Activated CD4-positive, alpha-beta T cell treated with anti-CD3 and anti-CD28 coated beads, Interleukin-2, amount 50 U/mL, for 24 hours (primary cell): Measurements from ENCODE around the gene SCN1A.
A peak's percentile ranks its signal among the peaks of the same experiment; 100 is the strongest.
"Not testable (repeated sequence)": the region's sequence is repeated elsewhere in the genome, so short reads cannot be mapped to it uniquely, and the experiment has no call there.

Experiments
- DNase-seq, 2 donors: peaks; one replicate each; pipeline ENCODE4 v3.0.0-alpha.2; 2020; ENCODE audit warnings: low read depth in 1 of 2, low spot score in 1 of 2

Gene SCN1A

DNA sequence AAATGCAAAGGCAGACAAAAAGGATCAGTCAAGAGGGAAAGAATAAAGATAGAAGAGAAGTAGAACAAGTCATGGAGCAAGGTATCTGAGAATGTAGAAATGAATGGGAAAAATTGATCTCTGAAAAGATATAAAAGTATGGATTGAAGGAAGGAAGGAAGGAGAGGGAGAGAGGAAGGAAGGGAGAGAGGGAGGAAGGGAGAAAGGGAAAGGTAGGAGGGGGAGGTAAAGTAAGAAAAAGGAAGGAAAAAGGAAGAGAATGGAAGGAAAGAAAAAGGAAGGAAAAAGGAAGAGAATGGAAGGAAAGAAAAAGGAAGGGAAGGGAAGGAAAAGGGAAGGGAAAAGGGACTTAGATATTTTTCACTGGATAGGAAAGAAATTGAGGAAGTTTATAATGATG, 142.7 kb downstream of the SCN1A start:
- no peak for DNase-seq

DNA sequence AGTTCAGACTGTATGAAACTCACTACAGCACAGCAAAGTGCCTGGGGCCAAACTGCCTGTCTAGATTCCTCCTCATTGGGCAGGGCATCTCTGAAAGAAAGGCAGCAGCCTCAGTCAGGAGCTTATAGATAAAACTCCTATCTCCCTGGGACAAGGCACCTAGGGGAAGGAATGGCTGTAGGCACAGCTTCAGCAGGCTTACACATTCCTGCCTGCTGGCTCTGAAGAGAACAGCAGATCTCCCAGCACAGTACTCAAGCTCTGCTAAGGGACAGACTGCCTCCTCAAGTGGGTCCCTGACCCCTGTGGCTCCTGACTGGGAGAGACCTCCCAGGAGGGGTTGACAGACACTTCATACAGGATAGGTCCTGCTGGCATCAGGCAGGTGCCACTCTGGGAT, 155.7 kb downstream of the SCN1A start:
- DNase-seq, result not testable (repeated sequence)

DNA sequence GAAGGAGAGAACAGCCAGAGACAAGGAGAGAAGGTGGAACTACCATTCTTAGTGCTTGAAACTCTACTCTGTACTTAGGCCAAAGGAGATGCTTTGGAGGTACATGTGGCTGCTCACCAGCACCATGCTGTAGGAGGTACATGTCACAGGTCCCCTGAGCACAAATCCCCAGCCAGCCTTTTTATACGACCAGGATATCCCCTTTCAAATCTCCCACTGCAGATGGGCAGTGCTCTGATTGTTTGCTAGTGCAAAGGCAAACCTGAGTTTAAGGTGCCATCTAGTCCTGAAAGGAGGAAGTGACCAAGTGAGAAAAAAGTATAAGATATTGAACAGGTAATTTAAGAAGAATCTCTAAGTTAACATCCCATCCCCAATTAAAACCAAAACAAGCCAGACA, 157.2 kb downstream of the SCN1A start:
- no peak for DNase-seq

DNA sequence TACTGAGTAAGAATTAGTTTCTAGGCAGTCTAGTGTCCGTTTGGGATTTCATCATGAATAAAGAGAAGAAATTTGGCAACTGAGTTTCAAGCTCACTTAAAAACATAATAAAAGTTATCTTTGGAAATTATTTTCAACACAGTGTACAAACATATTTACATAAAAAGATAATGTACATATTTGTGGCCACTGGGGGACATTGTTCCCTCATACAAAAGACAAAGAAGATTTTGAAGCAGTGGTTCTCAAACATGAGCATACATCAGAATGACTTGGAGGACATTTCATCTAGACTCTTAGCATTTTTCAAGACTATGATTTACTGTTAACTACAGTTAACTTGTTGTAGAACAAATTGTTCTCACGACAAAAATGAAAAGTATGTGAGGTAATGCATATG, 158.6 kb downstream of the SCN1A start:
- DNase-seq, result no peak

DNA sequence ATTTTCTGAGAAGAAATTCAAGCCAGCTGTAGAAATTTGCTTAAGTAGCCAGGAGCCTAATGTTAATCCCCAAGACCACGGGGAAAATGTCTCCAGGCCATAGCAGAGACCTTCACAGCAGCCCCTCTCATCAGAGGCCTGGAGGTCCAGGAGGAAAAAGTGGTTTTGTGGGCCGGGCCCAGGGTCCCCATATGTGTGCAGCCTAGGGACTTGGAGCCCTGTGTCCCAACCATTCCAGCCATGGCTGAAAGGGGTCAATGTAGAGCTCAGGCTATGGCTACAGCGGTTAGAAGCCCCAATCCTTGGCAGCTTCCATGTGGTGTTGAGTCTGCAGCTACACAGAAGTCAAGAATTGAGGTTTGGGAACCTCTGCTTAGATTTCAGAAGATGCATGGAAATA, 160.1 kb downstream of the SCN1A start:
- no peak for DNase-seq

DNA sequence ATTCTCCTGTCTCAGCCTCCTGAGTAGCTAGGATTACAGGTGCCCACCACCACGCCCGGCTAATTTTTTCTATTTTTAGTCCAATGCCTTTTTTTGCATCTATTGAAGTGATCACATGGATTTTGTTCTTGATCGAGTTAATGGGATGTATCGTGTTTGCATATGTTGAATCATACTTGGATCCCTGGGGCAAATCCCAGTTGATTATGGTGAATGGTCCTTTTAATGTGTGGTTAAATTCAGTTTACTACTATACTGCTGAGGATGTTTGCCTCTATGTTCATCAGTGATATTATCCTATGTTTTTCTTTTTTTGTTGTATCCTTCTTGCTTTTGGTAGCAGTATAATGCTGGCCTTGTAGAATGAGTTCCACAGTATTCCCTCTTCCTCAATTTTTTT, 166.0 kb downstream of the SCN1A start:
- no peak for DNase-seq

DNA sequence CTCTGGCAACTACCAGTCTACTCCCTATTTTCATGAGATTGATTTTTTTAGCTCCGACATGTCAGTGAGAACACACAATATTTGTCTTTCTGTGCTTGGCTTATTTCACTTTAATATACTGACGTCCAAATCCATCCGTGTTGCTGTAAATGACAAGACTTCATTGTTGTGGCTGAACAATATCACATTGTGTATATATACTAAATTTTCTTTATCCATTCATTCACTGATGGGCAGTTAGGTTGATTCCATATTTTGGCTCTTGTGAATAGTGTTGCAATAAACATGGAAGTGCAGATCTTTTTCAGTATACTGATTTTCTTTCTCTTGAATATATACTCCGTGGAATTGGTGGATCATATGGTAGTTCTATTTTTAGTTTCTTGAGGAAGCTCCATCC, 168.4 kb downstream of the SCN1A start:
- no peak for DNase-seq

DNA sequence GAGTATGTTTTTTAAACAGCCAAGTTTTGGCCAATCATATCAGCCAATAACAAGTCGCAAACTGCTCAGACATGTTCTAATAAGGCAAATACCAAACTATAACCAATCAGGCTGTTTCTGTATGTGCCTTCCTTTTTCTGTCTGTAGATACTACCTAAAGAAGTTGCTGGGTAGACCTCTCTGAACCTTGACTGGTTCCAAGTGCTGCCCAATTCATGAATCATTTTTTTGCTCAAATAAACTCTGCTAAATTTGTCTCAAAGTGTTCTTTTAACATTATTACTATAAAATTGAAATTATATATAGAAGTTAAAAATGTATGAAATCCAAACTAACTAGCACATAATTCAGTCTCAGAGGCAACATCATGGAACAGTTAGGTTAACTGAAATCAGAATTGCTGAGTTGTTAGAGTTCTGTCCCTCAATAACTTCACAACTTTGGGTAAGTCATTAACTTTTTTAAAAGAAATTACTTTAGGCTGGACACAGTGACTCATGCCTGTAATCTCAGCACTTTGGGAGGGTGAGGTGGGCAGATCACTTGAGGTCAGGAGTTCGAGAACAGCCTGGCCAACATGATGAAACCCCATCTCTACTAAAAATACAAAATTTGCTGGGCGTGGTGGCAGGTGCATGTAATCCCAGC, 169.4 kb downstream of the SCN1A start:
- DNase-seq, result no peak

DNA sequence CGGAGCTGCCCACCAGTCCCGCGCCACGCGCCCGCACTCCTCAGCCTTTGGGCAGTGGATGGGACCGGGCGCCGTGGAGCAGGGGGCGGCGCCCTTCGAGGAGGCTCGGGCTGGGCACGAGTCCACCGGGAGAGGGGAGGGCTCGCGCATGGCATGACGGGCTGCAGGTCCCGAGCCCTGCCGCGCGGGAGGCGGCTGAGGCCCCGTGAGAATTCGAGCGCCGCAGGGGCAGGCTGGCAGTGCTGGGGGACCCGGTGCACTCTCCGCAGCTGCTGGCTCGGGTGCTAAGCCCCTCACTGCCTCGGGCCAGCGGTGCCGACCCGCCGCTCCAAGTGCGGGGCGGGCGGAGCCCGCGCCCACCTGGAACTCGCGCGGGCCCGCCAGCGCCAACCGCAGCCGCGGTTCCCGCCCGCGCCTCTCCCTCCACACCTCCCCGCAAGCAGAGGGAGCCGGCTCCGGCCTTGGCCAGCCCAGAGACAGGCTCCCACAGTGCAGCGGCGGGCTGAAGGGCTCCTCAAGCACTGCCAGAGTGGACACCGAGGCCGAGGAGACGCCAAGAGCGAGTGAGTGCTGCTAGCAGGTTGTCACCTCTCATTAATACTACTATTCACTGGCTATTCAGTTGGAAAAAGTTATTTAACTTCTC, 170.7 kb downstream of the SCN1A start:
- no peak for DNase-seq

DNA sequence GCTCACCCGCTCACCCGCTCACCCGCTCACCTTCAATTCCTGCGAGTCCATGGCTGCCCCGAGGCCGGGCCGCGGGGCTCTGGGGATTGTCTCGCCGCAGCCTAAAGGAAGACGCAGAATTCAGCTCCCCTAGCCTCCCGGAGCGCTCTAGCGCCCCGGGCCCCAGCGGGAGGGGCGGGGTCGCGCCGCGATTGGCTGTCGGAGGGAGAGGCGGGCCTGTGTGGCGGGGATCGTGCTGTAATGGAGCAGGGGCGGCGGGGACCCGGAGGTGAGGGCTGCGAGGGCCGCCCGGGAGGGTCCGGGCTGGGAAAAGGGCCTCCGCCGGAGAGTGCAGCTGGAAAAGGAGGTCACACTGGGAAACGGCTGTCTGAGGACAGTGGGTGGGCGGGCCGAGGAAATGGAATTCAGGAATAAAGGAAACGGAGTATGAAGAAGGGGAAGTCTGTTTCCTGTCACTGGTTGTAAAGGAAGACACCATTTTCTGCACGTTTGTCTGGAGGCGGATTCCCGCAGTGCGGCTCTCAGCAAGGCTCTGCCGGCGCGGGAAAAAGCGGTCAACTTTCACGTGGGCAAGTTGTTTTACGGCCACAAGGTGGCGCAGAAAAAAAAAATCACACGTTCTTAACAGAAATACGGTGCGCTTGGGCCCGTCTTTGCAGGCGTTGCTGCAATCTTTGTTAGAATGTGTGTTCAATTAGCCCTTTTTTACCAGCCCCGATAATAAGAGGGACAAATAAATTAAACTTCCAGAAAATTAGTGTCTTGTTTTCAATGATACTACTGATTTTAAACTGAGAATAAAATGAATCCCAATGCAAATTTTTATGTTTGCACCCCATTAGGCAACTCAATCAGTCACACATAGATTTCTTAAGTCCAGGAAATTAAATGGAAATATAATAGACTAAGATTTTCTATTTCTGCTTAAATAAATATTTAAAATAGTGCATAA, 173.9 kb downstream of the SCN1A start, which contains the start of gene TTC21B:
TSS of gene TTC21B (minus strand) at position 122 of the 952 bp plus-strand sequence. CDS start at position 51, 71 bp downstream.
- peak; percentile 85 to 89 for DNase-seq

DNA sequence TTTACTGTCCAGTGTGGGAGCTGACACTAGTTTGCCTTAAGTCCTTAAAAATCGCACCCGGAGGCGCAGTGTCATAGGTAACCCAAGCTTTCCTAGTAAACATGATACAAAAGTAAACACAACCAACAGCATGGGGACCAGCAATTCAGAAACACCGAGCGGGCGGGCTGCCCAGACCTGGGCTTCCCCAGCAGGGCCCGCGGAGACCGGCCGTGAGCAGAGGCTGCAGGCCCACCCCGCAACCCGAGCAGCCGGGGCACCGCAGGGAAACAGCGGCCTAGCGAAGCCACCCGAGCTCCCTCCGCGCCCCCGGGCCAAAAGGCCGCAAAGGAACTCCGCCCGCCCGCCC, 174.5 kb downstream of the SCN1A start:
- no peak for DNase-seq

DNA sequence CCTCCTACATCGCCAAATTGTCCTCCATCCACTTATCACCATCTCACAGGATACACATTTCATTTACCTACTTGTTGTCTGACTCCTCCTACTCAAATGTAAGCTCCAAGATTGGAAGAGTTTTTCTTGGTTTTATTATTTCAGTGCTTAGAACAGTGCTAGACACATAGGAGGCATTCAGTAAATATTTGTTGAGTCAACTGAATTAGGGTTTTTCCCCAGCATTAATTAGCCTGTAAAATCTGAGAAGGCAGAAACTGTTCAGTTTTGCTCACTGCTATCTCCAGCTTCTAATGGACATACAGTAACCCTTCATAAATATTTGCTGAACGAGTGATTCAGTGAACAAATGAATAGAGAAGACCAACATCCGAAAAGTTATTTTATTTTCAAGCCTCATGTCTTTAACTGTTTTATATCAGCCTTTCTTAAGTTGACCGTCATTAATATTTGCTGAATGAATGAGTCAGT, 175.0 kb downstream of the SCN1A start:
- DNase-seq, result no peak

DNA sequence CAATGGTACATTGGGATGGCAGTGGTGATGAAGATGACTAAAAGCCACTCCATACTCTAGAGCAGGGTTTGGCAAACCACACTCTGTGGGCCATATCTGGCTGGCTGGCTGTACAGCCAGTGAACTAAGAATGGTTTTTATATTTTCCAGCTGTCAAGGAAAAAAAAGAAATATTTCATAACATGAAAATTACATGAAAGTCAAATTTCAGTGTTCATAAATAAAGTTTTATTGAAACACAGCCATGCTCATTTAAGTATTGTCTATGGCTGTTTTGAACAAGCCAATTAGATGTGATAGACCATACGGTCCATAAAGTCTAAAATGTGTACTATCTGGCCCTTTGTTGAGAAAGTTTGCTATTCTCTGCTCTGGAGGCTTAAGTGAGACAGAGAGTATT, 175.7 kb downstream of the SCN1A start:
- no peak for DNase-seq

DNA sequence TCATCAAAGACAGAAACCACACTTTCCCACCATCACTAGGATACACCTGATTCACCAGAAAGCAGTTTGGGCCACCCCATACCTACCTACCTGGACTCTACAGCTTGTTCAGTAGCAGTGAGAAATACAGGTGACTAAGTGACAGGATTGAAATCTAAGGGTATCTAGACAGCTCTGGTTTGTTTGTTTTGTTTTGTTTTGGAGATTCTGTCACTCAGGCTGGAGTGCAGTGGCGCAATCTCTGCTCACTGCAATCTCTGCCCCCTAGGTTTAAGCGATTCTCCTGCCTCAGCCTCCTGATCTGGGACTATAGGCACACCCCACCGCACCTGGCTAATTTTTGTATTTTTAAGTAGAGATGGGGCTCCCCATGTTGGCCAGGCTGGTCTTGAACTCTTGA, 177.4 kb downstream of the SCN1A start:
- DNase-seq, result no peak

DNA sequence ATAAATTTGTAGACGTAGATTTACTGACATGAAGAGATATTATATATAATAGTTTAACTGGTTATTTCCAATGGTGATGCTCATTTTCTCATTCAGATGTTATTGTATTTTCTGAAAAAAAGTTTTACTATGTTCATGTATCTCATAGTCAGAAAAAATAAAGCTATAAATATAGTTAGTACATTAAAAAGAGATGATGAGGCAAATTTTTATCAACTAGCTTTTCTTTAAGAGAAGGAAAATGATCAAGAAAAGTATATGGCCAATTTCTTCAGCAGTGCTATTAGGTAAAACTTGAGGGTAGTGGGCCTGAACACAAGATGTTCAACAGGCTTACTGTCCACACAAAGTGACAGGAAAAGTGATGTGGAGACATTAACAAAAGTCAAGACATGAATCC, 186.0 kb downstream of the SCN1A start:
- DNase-seq, result no peak

DNA sequence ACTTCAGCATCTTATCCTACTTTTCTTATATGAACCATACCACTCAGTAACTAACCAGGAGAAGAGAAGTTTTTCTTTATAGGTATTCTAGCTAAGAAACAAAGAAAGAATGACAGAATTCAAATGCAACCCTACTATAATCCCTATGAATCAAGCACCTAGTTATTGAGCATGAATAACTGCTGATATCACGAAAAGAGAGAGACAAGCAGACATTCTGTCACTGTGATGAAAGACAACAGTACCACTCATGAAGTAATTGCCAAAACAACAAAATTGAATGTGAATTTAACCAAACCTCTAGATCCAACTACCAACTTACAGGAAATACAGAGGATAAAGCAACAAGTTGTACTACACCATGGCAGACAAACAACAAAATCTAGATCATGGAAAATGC, 189.6 kb downstream of the SCN1A start:
- no peak for DNase-seq
